ENCODE data around the gene CREM. TPM values are rescaled to one million over a fixed set of nuclear protein-coding genes. Genes with fewer than 3 reads are reported as not detected.

The CREM gene
- total RNA-seq, 2 experiments from 2014 or later = 121 to 131 TPM

DNA sequence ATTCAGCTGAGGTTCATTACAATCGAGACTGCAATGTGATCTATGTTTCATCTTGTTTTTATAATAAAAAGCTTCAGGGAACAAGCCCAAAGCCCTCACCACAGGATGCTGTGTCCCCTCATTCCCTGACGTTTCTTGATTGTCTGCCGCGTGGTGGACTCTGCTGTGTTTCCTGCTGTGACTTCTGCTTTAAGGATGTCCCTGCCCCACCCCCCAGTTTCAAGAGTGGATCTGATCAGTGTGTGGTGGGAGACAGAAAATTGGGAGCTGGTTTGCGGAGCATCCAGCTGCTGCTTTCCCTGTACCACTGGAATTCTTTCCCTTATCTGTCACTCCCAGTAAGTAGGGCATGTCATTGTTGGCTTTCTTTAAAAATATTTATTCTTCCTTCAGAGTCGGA lies 86.2 kb downstream of the CREM start:
- ChIA-PET POLR2A (interaction anchor here (0.8 to 1.1 kb wide), 2 partner anchors 13 to 88 kb away, joined by 3 read pairs; no protein-coding TSS in a partner anchor), CTCF (interaction anchor here (1.4 to 10.8 kb wide), 5 partner anchors 9 to 89 kb away, joined by 3 to 255 read pairs (median 7); partner anchors contain the start of gene CREM)
- peaks cover 33% of the 10 kb centered on the region for H3K36me3 Mint-ChIP-seq (ENCODE audit: low read depth)
- H3K4me1 Mint-ChIP-seq (ENCODE audit: low read depth) = peaks cover 38% of the 10 kb centered on the region
- H3K27me3 Mint-ChIP-seq = no peaks in the 10 kb centered on the region
- no peak for DNase-seq
- no peak overlapping the region for H3K27ac Mint-ChIP-seq
- no peak overlapping the region for H3K4me3 Mint-ChIP-seq
- H3K9me3 Mint-ChIP-seq = no peaks in the 10 kb centered on the region
- ATAC-seq = no peak
- intact Hi-C loops (cut with micrococcal nuclease) = loop anchor here (10.0 kb wide), 1 partner anchor 218 kb away; no protein-coding TSS in a partner anchor
- TF ChIP-seq, protein P1, sequence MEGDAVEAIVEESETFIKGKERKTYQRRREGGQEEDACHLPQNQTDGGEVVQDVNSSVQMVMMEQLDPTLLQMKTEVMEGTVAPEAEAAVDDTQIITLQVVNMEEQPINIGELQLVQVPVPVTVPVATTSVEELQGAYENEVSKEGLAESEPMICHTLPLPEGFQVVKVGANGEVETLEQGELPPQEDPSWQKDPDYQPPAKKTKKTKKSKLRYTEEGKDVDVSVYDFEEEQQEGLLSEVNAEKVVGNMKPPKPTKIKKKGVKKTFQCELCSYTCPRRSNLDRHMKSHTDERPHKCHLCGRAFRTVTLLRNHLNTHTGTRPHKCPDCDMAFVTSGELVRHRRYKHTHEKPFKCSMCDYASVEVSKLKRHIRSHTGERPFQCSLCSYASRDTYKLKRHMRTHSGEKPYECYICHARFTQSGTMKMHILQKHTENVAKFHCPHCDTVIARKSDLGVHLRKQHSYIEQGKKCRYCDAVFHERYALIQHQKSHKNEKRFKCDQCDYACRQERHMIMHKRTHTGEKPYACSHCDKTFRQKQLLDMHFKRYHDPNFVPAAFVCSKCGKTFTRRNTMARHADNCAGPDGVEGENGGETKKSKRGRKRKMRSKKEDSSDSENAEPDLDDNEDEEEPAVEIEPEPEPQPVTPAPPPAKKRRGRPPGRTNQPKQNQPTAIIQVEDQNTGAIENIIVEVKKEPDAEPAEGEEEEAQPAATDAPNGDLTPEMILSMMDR (IDR thresholded peaks at IDR 0.05) = no peak

DNA sequence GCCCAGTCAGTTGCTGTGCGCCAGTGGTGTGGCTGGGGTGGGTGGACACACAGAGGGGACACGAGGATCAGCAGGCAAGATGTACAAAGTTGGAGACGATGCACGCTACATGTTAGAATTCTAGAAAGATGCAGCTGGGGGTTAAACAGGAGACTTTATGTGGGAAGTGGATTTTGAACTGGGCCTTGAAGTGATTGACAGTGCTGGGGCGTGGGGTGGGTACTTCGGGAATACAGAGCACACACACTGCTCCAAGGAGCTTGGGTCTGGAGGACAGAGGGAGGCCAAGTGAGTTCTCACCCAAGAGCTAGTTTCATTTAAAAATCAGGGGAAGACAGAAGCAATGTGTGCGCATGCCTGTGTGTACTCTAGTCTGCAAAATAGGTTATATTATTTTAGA lies 87.1 kb downstream of the CREM start:
- Mint-ChIP-seq H3K27me3 (no peaks in the 10 kb centered on the region), H3K36me3 (ENCODE audit: low read depth) (peaks cover 29% of the 10 kb centered on the region), H3K4me1 (ENCODE audit: low read depth) (peaks cover 39% of the 10 kb centered on the region), H3K9me3 (no peaks in the 10 kb centered on the region), H3K27ac (peak overlapping the region; percentile 14), H3K4me3 (no peak overlapping the region)
- ChIA-PET CTCF (interaction anchor here (1.4 to 10.8 kb wide), 3 partner anchors 18 to 90 kb away, joined by 4 to 255 read pairs (median 10); partner anchors contain the start of gene CREM), POLR2A (interaction anchor here (0.8 kb wide), 1 partner anchor 13 kb away, joined by 3 read pairs; no protein-coding TSS in a partner anchor)
- TF ChIP-seq, protein P1 (IDR thresholded peaks at IDR 0.05) = no peak
- no peak for DNase-seq
- ATAC-seq = no peak
- intact Hi-C loops (cut with micrococcal nuclease) = loop anchor here (10.0 kb wide), 1 partner anchor 219 kb away; no protein-coding TSS in a partner anchor

DNA sequence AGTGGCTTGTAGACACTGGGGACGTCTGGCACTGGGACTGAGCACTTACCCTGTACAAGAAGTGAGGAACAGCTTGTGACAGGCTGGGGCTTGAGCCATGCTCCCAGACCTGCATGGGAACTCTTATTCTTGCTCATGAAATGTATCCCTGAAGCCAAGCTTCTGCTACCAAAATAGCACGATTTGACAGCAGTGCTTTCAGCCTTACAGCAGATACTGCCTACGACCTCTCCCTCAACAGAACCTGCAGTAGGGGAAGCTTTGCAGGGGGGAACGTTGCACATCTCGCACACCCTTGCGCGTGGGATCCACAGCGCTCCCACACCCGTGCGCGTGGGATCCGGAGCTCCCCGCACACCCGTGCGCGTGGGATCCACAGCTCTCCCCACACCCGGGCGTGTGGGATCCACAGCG lies 88.0 kb downstream of the CREM start:
- TF ChIP-seq, protein P1 (IDR thresholded peaks at IDR 0.05) = no peak
- ATAC-seq (no peak), DNase-seq (no peak)
- Mint-ChIP-seq H3K4me3 (no peak overlapping the region), H3K36me3 (ENCODE audit: low read depth) (peaks cover 22% of the 10 kb centered on the region), H3K27me3 (peaks cover 1% of the 10 kb centered on the region), H3K4me1 (ENCODE audit: low read depth) (peaks cover 40% of the 10 kb centered on the region), H3K27ac (no peak overlapping the region), H3K9me3 (no peaks in the 10 kb centered on the region)
- intact Hi-C loops (cut with micrococcal nuclease) = loop anchor here (10.0 kb wide), 1 partner anchor 220 kb away; no protein-coding TSS in a partner anchor
- POLR2A ChIA-PET = interaction anchor here (0.6 to 1.3 kb wide), 2 partner anchors 19 to 87 kb away, joined by 3 to 10 read pairs; partner anchors contain the start of gene CREM
- CTCF ChIA-PET = interaction anchor here (1.8 to 10.8 kb wide), 3 partner anchors 19 to 220 kb away, joined by 10 to 255 read pairs (median 18); partner anchors contain the start of gene CREM

DNA sequence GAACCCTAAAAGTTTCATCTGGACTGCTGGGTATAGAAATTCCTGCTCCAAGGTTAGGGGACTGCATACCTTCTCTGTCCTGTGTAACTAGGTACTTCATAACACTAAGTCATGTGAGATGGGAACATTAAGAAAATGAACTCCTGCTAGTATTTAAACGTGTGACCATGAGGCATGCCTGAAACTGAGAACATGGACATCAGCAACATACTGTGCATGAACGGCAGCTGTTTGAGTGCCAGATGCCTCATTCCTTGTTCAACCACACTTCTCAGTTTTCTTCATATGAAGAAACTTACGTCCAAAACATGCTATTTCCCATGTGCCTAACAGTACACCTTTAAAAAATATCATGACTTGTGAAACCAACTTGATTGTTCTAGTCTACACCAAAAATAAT lies 88.5 kb downstream of the CREM start:
- peaks cover 22% of the 10 kb centered on the region for H3K36me3 Mint-ChIP-seq (ENCODE audit: low read depth)
- ATAC-seq = no peak
- no peaks in the 10 kb centered on the region for H3K9me3 Mint-ChIP-seq
- ChIA-PET POLR2A (interaction anchor here (1.3 kb wide), 1 partner anchor 88 kb away, joined by 10 read pairs; the partner anchor contains the start of gene CREM), CTCF (interaction anchor here (1.8 to 10.8 kb wide), 4 partner anchors 11 to 220 kb away, joined by 10 to 255 read pairs (median 18); partner anchors contain the start of gene CREM)
- H3K4me3 Mint-ChIP-seq = no peak overlapping the region
- no peak for DNase-seq
- no peak overlapping the region for H3K27ac Mint-ChIP-seq
- peaks cover 41% of the 10 kb centered on the region for H3K4me1 Mint-ChIP-seq (ENCODE audit: low read depth)
- intact Hi-C loops (cut with micrococcal nuclease) = loop anchor here (10.0 kb wide), 1 partner anchor 220 kb away; no protein-coding TSS in a partner anchor
- TF ChIP-seq, protein P1 (IDR thresholded peaks at IDR 0.05) = no peak
- H3K27me3 Mint-ChIP-seq = peaks cover 3% of the 10 kb centered on the region
